HCT116 (cell line): ENCODE results near the gene ZC3H7A. TPM values are rescaled to one million over a fixed set of nuclear protein-coding genes. Genes with fewer than 3 reads are reported as not detected.

Source experiments
- ATAC-seq: fragments of 200-7000 bp; cut with Tn5 transposase; 2 replicates; pipeline ENCODE4 v1.9.1; 2020; ENCODE audit warnings: mild to moderate bottlenecking, moderate library complexity
- BruUV-seq: library from RNA; stranded (reverse); fragments of 400-500 nt; replicated peaks from 2 replicates; lab custom pipeline; 2021; lab: Mats Ljungman, UMichigan
- CTCF ChIA-PET: fragments of 300-600 bp; sonication (Branson Sonifier 250); formaldehyde crosslinking; loops from one replicate; lab custom pipeline; 2021; ENCODE audit warnings: antibody characterized with exemption; lab: Charles Lee
- POLR2A ChIA-PET: fragments of 300-600, 350-600 bp; sonication (Branson Sonifier 250); formaldehyde crosslinking; loops from one replicate; lab custom pipeline; 2021; ENCODE audit warnings: antibody characterized with exemption; lab: Charles Lee
- RAD21 ChIA-PET, 2 experiments: fragments of 300-600 bp; sonication (Branson Sonifier 250); formaldehyde crosslinking; loops; one replicate each; lab custom pipeline; 2023; ENCODE audit warnings: low total read pairs in 2 of 2; ENCODE audit not compliant: uncharacterized antibody in 2 of 2, unreplicated experiment in 2 of 2, low non-redundant PET in 1 of 2; lab: Charles Lee
- DNase-seq: peaks from one replicate; pipeline ENCODE4 v3.0.0-alpha.2; 2010; ENCODE audit warnings: low read depth, low spot score
- H2AFZ ChIP-seq: fragments of 200-600 bp; shearing (Covaris generic), sonication (generic); 2 replicates; pipeline ENCODE4 v1.6.1; 2017; ENCODE audit warnings: low read depth, mixed run types, mixed read lengths, antibody characterized with exemption, low read length; ENCODE audit not compliant: poor library complexity, severe bottlenecking
- H3K27ac ChIP-seq: 2 replicates; pipeline ENCODE4 v1.5.1; 2012; ENCODE audit warnings: low read depth, low read length
- H3K27me3 ChIP-seq: fragments of 200-600 bp; sonication (generic); 2 replicates; pipeline ENCODE4 v1.6.1; 2016; ENCODE audit warnings: mixed run types, low read length, mixed read lengths; ENCODE audit not compliant: insufficient read depth
- H3K36me3 ChIP-seq, 2 experiments: fragments of 200-500 bp in 1 of 2; fragments of 200-600 bp in 1 of 2; sonication (Bioruptor generic) in 1 of 2; sonication (generic) in 1 of 2; 2 replicates each; pipeline versions ENCODE4 v1.5.1 to v1.6.1; 2014 to 2016; ENCODE audit warnings: low read length in 2 of 2, inconsistent platforms in 1 of 2, mixed read lengths in 1 of 2, mixed run types in 1 of 2; ENCODE audit not compliant: insufficient read depth in 2 of 2, control insufficient read depth in 1 of 2
- H3K4me1 ChIP-seq, 2 experiments: fragments of 200-600 bp in 1 of 2; sonication (generic) in 1 of 2; 2 replicates each; pipeline versions ENCODE4 v1.5.1 to v1.6.1; 2012 to 2017; ENCODE audit warnings: low read length in 2 of 2, inconsistent platforms in 1 of 2, mild to moderate bottlenecking in 1 of 2, mixed read lengths in 1 of 2, mixed run types in 1 of 2, moderate library complexity in 1 of 2; ENCODE audit not compliant: insufficient read depth in 2 of 2, control insufficient read depth in 1 of 2
- H3K4me2 ChIP-seq: fragments of 200-600 bp; sonication (generic); 2 replicates; pipeline ENCODE4 v1.6.1; 2017; ENCODE audit warnings: mixed run types, low read length, mixed read lengths
- H3K4me3 ChIP-seq, 2 experiments: fragments of 200-600 bp in 1 of 2; sonication (generic) in 1 of 2; replicated peaks in 1 of 2; 2 replicates each; pipeline ENCODE4 v1.5.1; 2011 to 2016; ENCODE audit warnings: low read length in 2 of 2, control low read depth in 1 of 2, low read depth in 1 of 2, mild to moderate bottlenecking in 1 of 2, mixed read lengths in 1 of 2, mixed run types in 1 of 2
- H3K79me2 ChIP-seq: fragments of 200-600 bp; sonication (generic); 2 replicates; pipeline ENCODE4 v1.6.1; 2017; ENCODE audit warnings: mild to moderate bottlenecking, mixed run types, low read length, moderate library complexity, mixed read lengths; ENCODE audit not compliant: insufficient read depth
- H3K9ac ChIP-seq: fragments of 200-600 bp; sonication (generic); 2 replicates; pipeline ENCODE4 v1.6.1; 2016; ENCODE audit warnings: low read length, mixed read lengths
- H3K9me2 ChIP-seq: fragments of 200-600 bp; sonication (generic), shearing (Covaris generic); 2 replicates; pipeline ENCODE4 v1.6.1; 2017; ENCODE audit warnings: mixed run types, mild to moderate bottlenecking, moderate library complexity; ENCODE audit not compliant: insufficient read depth
- H3K9me3 ChIP-seq, 2 experiments: fragments of 200-500 bp in 1 of 2; fragments of 200-600 bp in 1 of 2; sonication (Bioruptor generic) in 1 of 2; sonication (generic) in 1 of 2; 2 replicates each; pipeline ENCODE4 v1.6.1; 2014 to 2017; ENCODE audit warnings: low read length in 2 of 2, mixed read lengths in 2 of 2, inconsistent platforms in 1 of 2, low read depth in 1 of 2, mild to moderate bottlenecking in 1 of 2, mixed run types in 1 of 2, moderate library complexity in 1 of 2; ENCODE audit not compliant: control insufficient read depth in 1 of 2, insufficient read depth in 1 of 2
- H4K20me1 ChIP-seq: fragments of 200-600 bp; sonication (generic), shearing (Covaris generic); 2 replicates; pipeline ENCODE4 v1.6.1; 2017; ENCODE audit warnings: mixed run types, mild to moderate bottlenecking, moderate library complexity; ENCODE audit not compliant: insufficient read depth
- CTCF ChIP-seq, 3 experiments: fragments of 200-600 bp in 1 of 3; sonication (generic) in 1 of 3; IDR thresholded peaks in 2 of 3; conservative IDR thresholded peaks in 1 of 3; 2 replicates each; pipeline ENCODE4 v1.5.1; 2012 to 2017; ENCODE audit warnings: low read depth in 2 of 3, low read length in 2 of 3, antibody characterized with exemption in 1 of 3, borderline replicate concordance in 1 of 3, control low read depth in 1 of 3, mild to moderate bottlenecking in 1 of 3, mixed read lengths in 1 of 3, mixed run types in 1 of 3, moderate library complexity in 1 of 3; ENCODE audit not compliant: insufficient read depth in 1 of 3
- EGR1 ChIP-seq: IDR thresholded peaks from 2 replicates; pipeline ENCODE4 v1.6.1; 2012; ENCODE audit warnings: low read depth
- ELF1 ChIP-seq: IDR thresholded peaks from 2 replicates; pipeline ENCODE4 v1.6.1; 2012; ENCODE audit warnings: low read depth, borderline replicate concordance
- MAX ChIP-seq: IDR thresholded peaks from 2 replicates; pipeline ENCODE4 v1.6.1; 2012
- POLR2A ChIP-seq: IDR thresholded peaks from 2 replicates; pipeline ENCODE4 v1.7.0; 2011; ENCODE audit warnings: borderline replicate concordance; ENCODE audit not compliant: insufficient read depth, insufficient read length; ENCODE audit errors: extremely low read depth
- POLR2AphosphoS5 ChIP-seq: IDR thresholded peaks from 2 replicates; pipeline ENCODE4 v1.6.1; 2011; ENCODE audit warnings: mild to moderate bottlenecking, low read depth, low read length, moderate library complexity
- SIN3A ChIP-seq: IDR thresholded peaks from 2 replicates; pipeline ENCODE4 v1.6.1; 2012; ENCODE audit warnings: low read depth
- SP1 ChIP-seq: IDR thresholded peaks from 2 replicates; pipeline ENCODE4 v1.6.1; 2012; ENCODE audit warnings: low read depth
- TCF7L2 ChIP-seq: IDR thresholded peaks from 2 replicates; pipeline ENCODE4 v1.7.0; 2011; ENCODE audit warnings: borderline replicate concordance, inconsistent platforms; ENCODE audit not compliant: insufficient read depth, insufficient read length; ENCODE audit errors: extremely low read depth
- YY1 ChIP-seq: IDR thresholded peaks from 2 replicates; pipeline ENCODE4 v1.6.1; 2011; ENCODE audit warnings: low read length, low read depth, moderate library complexity, mild to moderate bottlenecking; ENCODE audit not compliant: insufficient replicate concordance; ENCODE audit errors: extremely low read depth
- intact Hi-C: fragments of 100-400 bp; cut with micrococcal nuclease; formaldehyde crosslinking; loops from 2 replicates; pipeline ENCODE4 v1.10.0; 2022
- total RNA-seq: library from RNA; stranded (reverse); gene quantifications from one replicate; pipeline ENCODE4 v1.2.1, GENCODE V29; 2021; ENCODE audit not compliant: unreplicated experiment

The ZC3H7A gene
- total RNA-seq, 1 experiment from 2014 or later = 33.4 TPM

GRCh38 chr16:11792410-11793241 lies 4.4 kb downstream of the ZC3H7A start:
- POLR2A ChIA-PET = no interaction called here
- H3K27ac ChIP-seq = no peak overlapping the region

More at GRCh38 chr16:11792410-11793241, 4.4 kb downstream of the ZC3H7A start:
- ChIA-PET CTCF (no interaction called here), RAD21 (no interaction called here)
- ATAC-seq (no peak), DNase-seq (no peak)
- H4K20me1 ChIP-seq = peaks cover 3% of the 10 kb centered on the region; the same call in 1 of the 2 replicates
- peaks cover 92% of the 10 kb centered on the region for H3K79me2 ChIP-seq
- peaks cover 0 to 11% of the 10 kb centered on the region in 2 experiments; a peak in 2 of 4 replicates for H3K4me1 ChIP-seq
- H3K9me3 ChIP-seq = no peaks in the 10 kb centered on the region
- TF ChIP-seq POLR2AphosphoS5 (no peak), YY1 (no peak), CTCF (IDR thresholded peaks at IDR 0.05 in 2 of 3, conservative IDR thresholded peaks at IDR 0.05 in 1 of 3; ENCODE audit: borderline replicate concordance in 1 of 3, insufficient read depth in 1 of 3, low read depth in 2 of 3, low read length in 2 of 3) (no peak), SP1 (no peak), ELF1 (no peak), TCF7L2 (no peak), SIN3A (no peak), POLR2A (no peak), EGR1 (no peak), MAX (no peak)
- H3K36me3 ChIP-seq = 0 out of 4 replicates have a peak, but pooled peaks cover 0 to 6% of the 10 kb centered on the region in 2 experiments
- BruUV-seq = no TSS peak
- no peak overlapping the region for H3K9ac ChIP-seq
- no peaks in the 10 kb centered on the region for H3K9me2 ChIP-seq
- H3K4me2 ChIP-seq = no peak overlapping the region
- no peak overlapping the region for H3K4me3 ChIP-seq
- intact Hi-C loops = no loop called here
- H2AFZ ChIP-seq = no peak overlapping the region
- no peaks in the 10 kb centered on the region for H3K27me3 ChIP-seq
